ENCODE data around the gene TMEM119. TPM values are rescaled to one million over a fixed set of nuclear protein-coding genes. Genes with fewer than 3 reads are reported as not detected.

TMEM119 gene
- total and polyA plus RNA-seq, 9 of the 15 experiments (the other 6 are each of a cell fraction or from before 2014, with no cell fraction given), result 0.18 TPM; not detected in 8

DNA sequence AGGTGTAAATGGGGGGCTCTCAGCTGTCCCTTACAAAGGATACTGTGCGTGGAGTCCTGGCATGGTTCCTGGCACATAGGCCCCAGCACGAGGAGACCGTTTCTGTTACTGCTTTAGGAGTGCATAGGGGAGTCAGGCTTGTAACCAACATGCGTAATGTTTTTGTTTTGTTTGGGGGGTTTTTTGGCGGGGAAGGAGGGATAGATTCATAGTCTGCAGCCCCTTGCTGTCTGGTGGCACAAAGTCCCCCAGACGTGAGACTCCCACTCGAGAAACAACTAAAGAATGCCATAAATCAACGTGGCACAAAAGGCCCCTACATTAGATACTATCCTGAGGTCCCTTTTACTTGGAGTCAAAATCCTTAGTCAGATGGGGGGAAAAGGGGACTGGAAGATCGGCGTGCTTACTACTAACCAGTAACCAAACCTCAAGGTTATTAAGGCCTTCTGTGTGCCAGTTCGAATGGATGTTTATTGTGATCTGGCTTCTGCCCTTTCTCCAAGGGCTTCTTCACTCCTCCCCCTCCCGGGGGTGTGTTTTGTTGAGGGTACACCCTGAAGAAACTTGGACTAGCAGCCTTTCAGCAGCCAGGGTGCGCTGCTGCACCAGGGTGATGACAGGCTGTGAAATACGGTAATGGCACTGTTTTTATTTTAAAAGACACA, 34.6 kb downstream of the TMEM119 start:
- Histone ChIP-seq H3K4me3 (peak overlapping the region; percentile 93), H3K27ac (ENCODE audit: extremely low read depth, low read depth, low read length) (peak overlapping the region; percentile 85), H4K20me1 (replicated peaks; ENCODE audit: control insufficient read depth, insufficient read depth, low read length) (peaks cover 6% of the 10 kb centered on the region; the same call in 1 of the 2 replicates), H3K4me1 (replicated peaks in 1 of 2; ENCODE audit: control insufficient read depth in 2 of 2, insufficient read depth in 2 of 2, low read length in 2 of 2) (peaks cover 8 to 24% of the 10 kb centered on the region in 2 experiments), H3K36me3 (ENCODE audit: control insufficient read depth, insufficient read depth, low read length) (peaks cover 53% of the 10 kb centered on the region), H3K27me3 (ENCODE audit: control insufficient read depth in 2 of 2, insufficient read depth in 2 of 2, low read length in 2 of 2) (no peaks in the 10 kb centered on the region), H3K4me2 (ENCODE audit: insufficient read depth, low read length) (peak overlapping the region; percentile 98), H2AFZ (ENCODE audit: low read depth, low read length) (peak overlapping the region; percentile 92), H3K79me2 (ENCODE audit: control insufficient read depth, insufficient read depth, low read length) (peaks cover 56% of the 10 kb centered on the region), H3K9me1 (ENCODE audit: control insufficient read depth, insufficient read depth, low read length) (no peaks in the 10 kb centered on the region), H3K9ac (ENCODE audit: insufficient read depth in 1 of 2, low read depth in 2 of 2, low read length in 2 of 2) (peak overlapping the region; percentile 90 to 96), H3K9me3 (replicated peaks; ENCODE audit: control insufficient read depth, insufficient read depth, low read depth, low read length) (no peaks in the 10 kb centered on the region)
- 0% methylated on average over 14 of the region's 14 CpGs for WGBS (ENCODE audit: insufficient coverage, low coverage, missing lambda C conversion rate)
- TSS peak; percentile 47 for BruUV-seq (replicated peaks)
- ATAC-seq (peak; percentile 76), FAIRE-seq (peak; percentile 94), DNase-seq (ENCODE audit: extremely low read depth in 1 of 4, low spot score in 3 of 4) (peak; percentile 75 to 93 (median 84))
- intact Hi-C loops (cut with micrococcal nuclease), result loop anchor here (1.0 to 5.0 kb wide), 7 partner anchors 55 to 530 kb away; partner anchors contain the start of genes ALKBH2, CORO1C and SSH1
- POLR2A ChIA-PET, result interaction anchor here (0.7 to 1.2 kb wide), 2 partner anchors 14 to 28 kb away, joined by 4 read pairs; no protein-coding TSS in a partner anchor
- CTCF ChIA-PET (ENCODE audit: low intra/inter-chr PET ratio), result interaction anchor here (0.6 to 3.1 kb wide), 5 partner anchors 55 to 530 kb away, joined by 3 to 30 read pairs (median 5); partner anchors contain the start of genes ALKBH2 and SELPLG
- in situ Hi-C loops (cut with MboI), result loop anchor here (5.0 kb wide), 2 partner anchors 239 to 529 kb away; partner anchors contain the start of gene ALKBH2
- TF ChIP-seq, protein P1, sequence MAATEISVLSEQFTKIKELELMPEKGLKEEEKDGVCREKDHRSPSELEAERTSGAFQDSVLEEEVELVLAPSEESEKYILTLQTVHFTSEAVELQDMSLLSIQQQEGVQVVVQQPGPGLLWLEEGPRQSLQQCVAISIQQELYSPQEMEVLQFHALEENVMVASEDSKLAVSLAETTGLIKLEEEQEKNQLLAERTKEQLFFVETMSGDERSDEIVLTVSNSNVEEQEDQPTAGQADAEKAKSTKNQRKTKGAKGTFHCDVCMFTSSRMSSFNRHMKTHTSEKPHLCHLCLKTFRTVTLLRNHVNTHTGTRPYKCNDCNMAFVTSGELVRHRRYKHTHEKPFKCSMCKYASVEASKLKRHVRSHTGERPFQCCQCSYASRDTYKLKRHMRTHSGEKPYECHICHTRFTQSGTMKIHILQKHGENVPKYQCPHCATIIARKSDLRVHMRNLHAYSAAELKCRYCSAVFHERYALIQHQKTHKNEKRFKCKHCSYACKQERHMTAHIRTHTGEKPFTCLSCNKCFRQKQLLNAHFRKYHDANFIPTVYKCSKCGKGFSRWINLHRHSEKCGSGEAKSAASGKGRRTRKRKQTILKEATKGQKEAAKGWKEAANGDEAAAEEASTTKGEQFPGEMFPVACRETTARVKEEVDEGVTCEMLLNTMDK (IDR thresholded peaks at IDR 0.05; ENCODE audit: borderline replicate concordance, insufficient read depth, low read depth, low read length, poor library complexity, severe bottlenecking), result peak; percentile 84
- TF ChIP-seq, protein P2, sequence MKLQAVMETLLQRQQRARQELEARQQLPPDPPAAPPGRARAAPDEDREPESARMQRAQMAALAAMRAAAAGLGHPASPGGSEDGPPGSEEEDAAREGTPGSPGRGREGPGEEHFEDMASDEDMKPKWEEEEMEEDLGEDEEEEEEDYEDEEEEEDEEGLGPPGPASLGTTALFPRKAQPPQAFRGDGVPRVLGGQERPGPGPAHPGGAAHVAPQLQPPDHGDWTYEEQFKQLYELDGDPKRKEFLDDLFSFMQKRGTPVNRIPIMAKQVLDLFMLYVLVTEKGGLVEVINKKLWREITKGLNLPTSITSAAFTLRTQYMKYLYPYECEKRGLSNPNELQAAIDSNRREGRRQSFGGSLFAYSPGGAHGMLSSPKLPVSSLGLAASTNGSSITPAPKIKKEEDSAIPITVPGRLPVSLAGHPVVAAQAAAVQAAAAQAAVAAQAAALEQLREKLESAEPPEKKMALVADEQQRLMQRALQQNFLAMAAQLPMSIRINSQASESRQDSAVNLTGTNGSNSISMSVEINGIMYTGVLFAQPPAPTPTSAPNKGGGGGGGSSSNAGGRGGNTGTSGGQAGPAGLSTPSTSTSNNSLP (IDR thresholded peaks at IDR 0.05; ENCODE audit: borderline replicate concordance, low read depth, low read length), result peak; percentile 54; the same call in 1 of the 2 replicates
- peak; percentile 22; the same call in 1 of the 2 replicates for TF ChIP-seq FOSL1 (tag; conservative IDR thresholded peaks at IDR 0.05)
- no peak for TF ChIP-seq ZNF444 (CRISPR knock-in tag; IDR thresholded peaks at IDR 0.05)
- no peak for TF ChIP-seq PTTG1 (tag; IDR thresholded peaks at IDR 0.05; ENCODE audit: low read depth)
- peak; percentile 50; the same call in 1 of the 2 replicates for TF ChIP-seq DPF2 (IDR thresholded peaks at IDR 0.05)
- TF ChIP-seq SMC3 (conservative IDR thresholded peaks at IDR 0.05; ENCODE audit: insufficient read depth, low read depth, low read length), result peak; percentile 91
- TF ChIP-seq, protein P3, sequence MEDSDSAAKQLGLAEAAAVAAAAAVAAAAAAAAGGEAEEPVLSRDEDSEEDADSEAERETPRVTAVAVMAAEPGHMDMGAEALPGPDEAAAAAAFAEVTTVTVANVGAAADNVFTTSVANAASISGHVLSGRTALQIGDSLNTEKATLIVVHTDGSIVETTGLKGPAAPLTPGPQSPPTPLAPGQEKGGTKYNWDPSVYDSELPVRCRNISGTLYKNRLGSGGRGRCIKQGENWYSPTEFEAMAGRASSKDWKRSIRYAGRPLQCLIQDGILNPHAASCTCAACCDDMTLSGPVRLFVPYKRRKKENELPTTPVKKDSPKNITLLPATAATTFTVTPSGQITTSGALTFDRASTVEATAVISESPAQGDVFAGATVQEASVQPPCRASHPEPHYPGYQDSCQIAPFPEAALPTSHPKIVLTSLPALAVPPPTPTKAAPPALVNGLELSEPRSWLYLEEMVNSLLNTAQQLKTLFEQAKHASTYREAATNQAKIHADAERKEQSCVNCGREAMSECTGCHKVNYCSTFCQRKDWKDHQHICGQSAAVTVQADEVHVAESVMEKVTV (CRISPR knock-in tag; IDR thresholded peaks at IDR 0.05), result peak; percentile 84
- TF ChIP-seq, protein P4, sequence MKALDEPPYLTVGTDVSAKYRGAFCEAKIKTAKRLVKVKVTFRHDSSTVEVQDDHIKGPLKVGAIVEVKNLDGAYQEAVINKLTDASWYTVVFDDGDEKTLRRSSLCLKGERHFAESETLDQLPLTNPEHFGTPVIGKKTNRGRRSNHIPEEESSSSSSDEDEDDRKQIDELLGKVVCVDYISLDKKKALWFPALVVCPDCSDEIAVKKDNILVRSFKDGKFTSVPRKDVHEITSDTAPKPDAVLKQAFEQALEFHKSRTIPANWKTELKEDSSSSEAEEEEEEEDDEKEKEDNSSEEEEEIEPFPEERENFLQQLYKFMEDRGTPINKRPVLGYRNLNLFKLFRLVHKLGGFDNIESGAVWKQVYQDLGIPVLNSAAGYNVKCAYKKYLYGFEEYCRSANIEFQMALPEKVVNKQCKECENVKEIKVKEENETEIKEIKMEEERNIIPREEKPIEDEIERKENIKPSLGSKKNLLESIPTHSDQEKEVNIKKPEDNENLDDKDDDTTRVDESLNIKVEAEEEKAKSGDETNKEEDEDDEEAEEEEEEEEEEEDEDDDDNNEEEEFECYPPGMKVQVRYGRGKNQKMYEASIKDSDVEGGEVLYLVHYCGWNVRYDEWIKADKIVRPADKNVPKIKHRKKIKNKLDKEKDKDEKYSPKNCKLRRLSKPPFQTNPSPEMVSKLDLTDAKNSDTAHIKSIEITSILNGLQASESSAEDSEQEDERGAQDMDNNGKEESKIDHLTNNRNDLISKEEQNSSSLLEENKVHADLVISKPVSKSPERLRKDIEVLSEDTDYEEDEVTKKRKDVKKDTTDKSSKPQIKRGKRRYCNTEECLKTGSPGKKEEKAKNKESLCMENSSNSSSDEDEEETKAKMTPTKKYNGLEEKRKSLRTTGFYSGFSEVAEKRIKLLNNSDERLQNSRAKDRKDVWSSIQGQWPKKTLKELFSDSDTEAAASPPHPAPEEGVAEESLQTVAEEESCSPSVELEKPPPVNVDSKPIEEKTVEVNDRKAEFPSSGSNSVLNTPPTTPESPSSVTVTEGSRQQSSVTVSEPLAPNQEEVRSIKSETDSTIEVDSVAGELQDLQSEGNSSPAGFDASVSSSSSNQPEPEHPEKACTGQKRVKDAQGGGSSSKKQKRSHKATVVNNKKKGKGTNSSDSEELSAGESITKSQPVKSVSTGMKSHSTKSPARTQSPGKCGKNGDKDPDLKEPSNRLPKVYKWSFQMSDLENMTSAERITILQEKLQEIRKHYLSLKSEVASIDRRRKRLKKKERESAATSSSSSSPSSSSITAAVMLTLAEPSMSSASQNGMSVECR (CRISPR knock-in tag; IDR thresholded peaks at IDR 0.05), result peak; percentile 6; the same call in 1 of the 2 replicates
